Large intestine (tissue), 3 donors: Measurements from ENCODE around the gene MED26. TPM values are rescaled to one million over a fixed set of nuclear protein-coding genes. Genes with fewer than 3 reads are reported as not detected.
A peak's percentile ranks its signal among the peaks of the same experiment; 100 is the strongest.
"Not testable (repeated sequence)": the region's sequence is repeated elsewhere in the genome, so short reads cannot be mapped to it uniquely, and the experiment has no call there.

ENCODE experiments used
- DNase-seq, 2 donors: peaks; one replicate each; pipeline versions ENCODE4 v3.0.0 to v3.0.0-alpha.2; 2013
- H3K27ac ChIP-seq: one replicate; pipeline ENCODE4 v1.5.1; 2013; ENCODE audit warnings: low read length
- H3K27me3 ChIP-seq: 2 replicates; pipeline ENCODE4 v1.6.1; 2013; ENCODE audit warnings: low read length; ENCODE audit not compliant: control insufficient read depth, insufficient read depth
- H3K36me3 ChIP-seq: 2 replicates; pipeline ENCODE4 v1.6.1; 2013; ENCODE audit warnings: low read length; ENCODE audit not compliant: control insufficient read depth, insufficient read depth
- H3K4me1 ChIP-seq: one replicate; pipeline ENCODE4 v1.6.1; 2013; ENCODE audit warnings: low read length; ENCODE audit not compliant: control insufficient read depth, insufficient read depth
- H3K4me3 ChIP-seq: one replicate; pipeline ENCODE4 v1.5.1; 2013; ENCODE audit warnings: low read length
- H3K9me3 ChIP-seq: one replicate; pipeline ENCODE4 v1.6.1; 2013; ENCODE audit warnings: mild to moderate bottlenecking, low read depth, low read length, moderate library complexity; ENCODE audit not compliant: control insufficient read depth
- whole genome bisulfite sequencing: methylation state at CpG from one replicate; pipeline ENCODE4 v1.1.5; 2013; ENCODE audit warnings: low lambda C conversion rate; ENCODE audit not compliant: insufficient coverage; 5-methylcytosine and 5-hydroxymethylcytosine counted together
- polyA plus RNA-seq: library from polyadenylated mRNA; unstranded; fragments of 120-200 nt; gene quantifications from one replicate; pipeline ENCODE4 v1.2.1, GENCODE V29; 2013

The MED26 gene
- polyA plus RNA-seq, 1 donor, result 7.2 TPM

DNA sequence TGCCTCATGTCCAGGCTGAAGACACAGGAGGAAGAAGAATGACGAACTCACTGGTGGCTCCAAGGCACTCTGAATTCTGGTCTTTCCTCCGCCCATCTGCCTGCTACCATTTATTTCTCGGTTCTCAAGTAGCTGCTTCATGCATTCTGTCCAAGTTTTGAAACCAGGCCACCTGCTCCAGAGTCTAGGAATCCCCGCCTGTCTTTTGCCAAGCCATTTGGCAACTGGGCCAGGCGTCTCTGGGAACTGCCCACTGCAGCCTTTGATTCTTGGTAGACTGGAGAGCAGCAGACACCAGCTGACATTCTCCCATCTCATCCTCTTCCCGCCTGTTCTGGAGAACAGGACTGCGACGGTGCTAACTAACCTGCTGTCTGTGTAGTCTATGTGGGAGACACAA, 66.6 kb downstream of the MED26 start:
- peaks cover 50% of the 10 kb centered on the region for H3K36me3 ChIP-seq
- no peaks in the 10 kb centered on the region for H3K4me1 ChIP-seq
- no peak overlapping the region for H3K4me3 ChIP-seq
- no CpG with 5 or more reads among the region's 8 CpGs for WGBS
- no peak overlapping the region for H3K27ac ChIP-seq
- DNase-seq, result no peak
- H3K9me3 ChIP-seq, result no peaks in the 10 kb centered on the region
- H3K27me3 ChIP-seq, result no peaks in the 10 kb centered on the region

DNA sequence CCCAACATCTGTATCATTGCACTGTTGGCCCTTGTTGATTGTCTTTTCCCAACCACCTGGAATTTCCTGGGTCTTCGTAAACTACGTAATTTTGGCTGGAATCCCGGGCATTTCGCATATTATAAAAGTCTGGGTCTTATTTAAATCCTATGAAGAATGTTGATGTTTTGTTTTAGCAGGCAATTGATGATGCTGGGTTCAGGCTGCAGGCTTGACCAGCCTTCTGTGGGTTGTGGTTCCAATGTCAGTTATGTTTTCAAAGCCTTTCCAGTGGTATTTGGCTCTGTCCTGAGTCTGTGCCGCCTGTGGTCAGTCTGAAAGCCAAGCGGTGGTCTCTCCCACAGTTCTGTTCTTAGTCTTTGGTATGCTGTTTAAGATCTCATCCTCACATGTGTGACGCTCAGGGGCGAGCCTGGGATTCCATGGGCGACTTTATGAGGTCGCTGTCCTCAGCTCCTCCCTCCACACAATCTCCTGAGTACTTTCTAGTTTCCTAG, 68.2 kb downstream of the MED26 start:
- no peak overlapping the region for H3K27ac ChIP-seq
- WGBS, result 87% methylated on average over 3 of the region's 10 CpGs
- no peak for DNase-seq
- H3K36me3 ChIP-seq, result peaks cover 47% of the 10 kb centered on the region
- no peaks in the 10 kb centered on the region for H3K4me1 ChIP-seq
- H3K4me3 ChIP-seq, result no peak overlapping the region
- H3K9me3 ChIP-seq, result no peaks in the 10 kb centered on the region
- H3K27me3 ChIP-seq, result no peaks in the 10 kb centered on the region

DNA sequence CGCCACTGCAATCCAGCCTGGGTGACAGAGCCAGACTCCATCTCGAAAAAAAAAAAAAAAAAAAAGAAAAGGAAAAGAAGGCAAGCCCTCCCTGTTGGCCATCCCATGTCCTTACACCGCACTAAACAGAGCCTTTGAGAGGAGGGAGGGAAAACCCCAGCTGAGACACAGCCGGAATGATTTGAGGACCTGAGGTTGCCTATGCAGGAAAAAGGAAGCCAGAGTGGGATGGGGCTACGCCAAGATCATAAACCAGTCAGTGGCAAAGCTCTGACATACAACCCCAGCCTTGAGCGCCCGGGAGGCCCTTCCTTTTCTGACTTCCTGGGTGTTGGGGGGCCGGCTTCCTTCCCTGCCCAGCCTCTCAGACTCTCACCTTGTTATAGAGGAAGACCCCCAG, 73.2 kb downstream of the MED26 start:
- DNase-seq, result no peak
- H3K27me3 ChIP-seq, result no peaks in the 10 kb centered on the region
- H3K36me3 ChIP-seq, result peaks cover 51% of the 10 kb centered on the region
- no peaks in the 10 kb centered on the region for H3K9me3 ChIP-seq
- H3K27ac ChIP-seq, result no peak overlapping the region
- H3K4me3 ChIP-seq, result no peak overlapping the region
- no peaks in the 10 kb centered on the region for H3K4me1 ChIP-seq
- WGBS, result no CpG with 5 or more reads among the region's 8 CpGs

DNA sequence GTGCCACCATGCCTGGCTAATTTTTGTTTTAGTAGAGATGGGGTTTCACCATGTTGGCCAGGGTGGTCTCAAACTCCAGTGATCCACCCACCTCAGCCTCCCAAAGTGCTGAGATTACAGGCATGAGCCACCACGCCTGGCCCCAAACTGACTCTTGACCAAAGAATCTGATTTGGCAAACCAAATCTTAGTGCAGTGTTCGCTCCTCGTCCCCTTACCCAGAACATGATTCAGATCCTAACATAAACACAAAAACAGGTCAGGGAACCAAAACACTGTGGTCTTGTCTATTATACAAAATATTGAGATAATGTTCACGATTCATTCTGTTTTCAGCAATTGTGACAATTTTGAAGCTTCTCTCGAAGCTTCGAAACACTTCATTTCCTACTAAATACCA, 76.1 kb downstream of the MED26 start:
- not testable (repeated sequence) for H3K27ac ChIP-seq, H3K4me1 ChIP-seq, H3K4me3 ChIP-seq, DNase-seq, H3K9me3 ChIP-seq, H3K27me3 ChIP-seq
- peaks cover 41% of the 10 kb centered on the region for H3K36me3 ChIP-seq
- 100% methylated on average over 1 of the region's 6 CpGs for WGBS

DNA sequence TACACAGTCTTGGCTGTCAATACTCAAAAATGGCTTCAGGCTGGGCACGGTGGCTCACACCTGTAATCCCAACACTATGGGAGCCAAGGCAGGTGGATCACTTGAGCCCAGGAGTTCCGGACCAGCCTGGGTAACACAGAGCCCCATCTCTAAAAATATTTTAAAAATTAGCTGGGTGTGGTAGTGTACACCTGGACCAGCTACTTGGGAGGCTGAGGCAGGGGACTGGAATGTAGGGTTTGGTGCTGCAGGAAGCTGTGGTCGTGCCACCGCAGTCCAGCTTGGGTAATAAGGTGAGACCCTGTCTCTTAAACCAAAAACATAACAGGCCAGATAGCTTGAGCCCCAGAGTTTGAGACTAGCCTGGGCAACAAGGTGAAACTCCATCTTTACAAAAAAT, 79.0 kb downstream of the MED26 start:
- Histone ChIP-seq H3K27ac (no peak overlapping the region), H3K27me3 (no peaks in the 10 kb centered on the region), H3K36me3 (peaks cover 29% of the 10 kb centered on the region), H3K9me3 (no peaks in the 10 kb centered on the region), H3K4me1 (no peaks in the 10 kb centered on the region), H3K4me3 (no peak overlapping the region)
- no CpG with 5 or more reads among the region's 4 CpGs for WGBS
- no peak for DNase-seq

DNA sequence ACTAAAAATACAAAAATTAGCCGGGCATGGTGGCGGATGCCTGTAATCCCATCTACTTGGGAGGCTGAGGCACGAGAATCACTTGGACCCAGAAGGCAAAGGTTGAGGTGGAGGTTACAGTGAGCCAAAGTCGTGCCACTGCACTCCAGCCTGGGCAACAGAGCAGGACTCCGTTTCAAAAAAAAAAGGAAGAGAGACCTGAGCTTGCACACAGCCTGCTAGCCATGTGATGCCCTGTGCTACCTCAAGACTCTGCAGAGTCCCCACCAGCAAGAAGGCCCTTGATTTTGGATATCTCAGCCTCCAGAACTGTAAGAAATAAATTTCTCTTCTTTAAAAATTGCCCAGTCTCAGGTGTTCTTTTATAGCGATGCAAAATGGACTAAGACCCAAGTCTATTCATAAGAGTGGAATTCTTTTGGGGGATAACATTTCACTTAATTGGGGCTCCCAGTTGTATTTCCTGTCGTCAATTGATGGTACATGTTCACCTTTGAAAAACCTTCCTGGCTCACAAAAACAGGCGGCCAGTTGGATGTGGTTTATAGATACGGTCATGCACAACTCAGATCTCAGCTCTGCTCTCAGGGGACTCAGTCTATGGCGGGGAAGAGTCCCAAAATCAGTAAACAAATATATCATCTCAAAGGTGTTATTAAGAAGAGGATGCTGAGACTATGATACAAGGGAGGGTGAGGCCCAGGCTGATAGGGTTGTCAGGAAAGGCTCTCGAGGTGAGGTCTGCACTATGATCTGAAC, 83.4 kb downstream of the MED26 start:
- Histone ChIP-seq H3K36me3 (peaks cover 2% of the 10 kb centered on the region), H3K9me3 (no peaks in the 10 kb centered on the region), H3K27me3 (no peaks in the 10 kb centered on the region), H3K27ac (no peak overlapping the region), H3K4me1 (peaks cover 14% of the 10 kb centered on the region), H3K4me3 (no peak overlapping the region)
- no peak for DNase-seq
- WGBS, result no CpG with 5 or more reads among the region's 11 CpGs

DNA sequence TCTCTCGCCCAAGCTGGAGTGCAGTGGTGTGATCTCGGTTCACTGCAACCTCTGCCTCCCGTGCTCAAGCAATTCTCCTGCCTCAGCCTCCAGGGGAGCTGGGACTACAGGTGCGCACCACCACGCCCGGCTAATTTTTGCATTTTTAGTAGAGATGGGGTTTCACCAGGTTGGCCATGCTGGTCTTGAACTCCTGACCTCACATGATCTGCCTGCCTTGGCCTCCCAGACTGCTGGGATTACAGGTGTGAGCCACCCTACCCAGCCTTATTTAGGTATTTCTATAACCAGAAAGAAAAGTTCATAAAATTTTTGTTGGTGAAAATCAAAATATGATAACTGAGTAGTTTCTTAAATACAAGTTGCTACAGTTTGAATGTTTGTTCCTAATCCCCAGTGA, 84.3 kb downstream of the MED26 start:
- H3K27ac ChIP-seq, H3K9me3 ChIP-seq, H3K27me3 ChIP-seq, DNase-seq, H3K4me3 ChIP-seq, H3K36me3 ChIP-seq: not testable (repeated sequence)
- H3K4me1 ChIP-seq, result peaks cover 14% of the 10 kb centered on the region
- WGBS, result 100% methylated on average over 3 of the region's 6 CpGs

DNA sequence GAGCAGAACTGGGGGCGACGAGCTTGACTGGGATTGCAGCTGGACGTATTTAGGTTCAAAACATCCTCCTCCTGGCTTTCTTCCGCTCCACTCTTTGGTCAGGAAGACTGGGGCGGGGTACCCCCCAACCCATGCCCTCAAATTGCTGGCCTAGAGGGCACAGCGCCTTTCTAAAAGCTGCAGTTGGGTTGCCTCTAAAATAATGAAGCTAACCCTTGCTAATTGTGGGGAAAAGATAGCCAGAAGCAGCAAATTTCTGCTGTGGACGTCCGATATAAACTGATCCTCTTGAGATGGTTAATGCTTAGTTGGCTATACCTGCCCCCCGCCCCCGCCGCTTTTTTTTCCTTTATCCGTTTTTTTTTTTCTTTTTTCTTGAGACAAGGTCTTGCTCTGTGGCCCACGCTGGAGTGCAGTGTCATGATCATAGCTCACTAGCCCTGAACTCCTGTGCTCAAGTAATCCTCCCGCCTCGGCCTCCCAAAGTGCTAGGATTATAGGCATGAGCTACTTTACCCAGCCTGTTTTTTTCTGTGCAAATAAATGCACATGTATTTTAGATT, 85.0 kb downstream of the MED26 start:
- H3K27ac ChIP-seq, result peak overlapping the region; percentile 77
- H3K4me3 ChIP-seq, result peak overlapping the region; percentile 88
- no peaks in the 10 kb centered on the region for H3K27me3 ChIP-seq
- H3K36me3 ChIP-seq, result peaks cover 13% of the 10 kb centered on the region
- WGBS, result 0% methylated on average over 4 of the region's 15 CpGs
- H3K4me1 ChIP-seq, result peaks cover 14% of the 10 kb centered on the region
- DNase-seq, result no peak
- no peaks in the 10 kb centered on the region for H3K9me3 ChIP-seq

DNA sequence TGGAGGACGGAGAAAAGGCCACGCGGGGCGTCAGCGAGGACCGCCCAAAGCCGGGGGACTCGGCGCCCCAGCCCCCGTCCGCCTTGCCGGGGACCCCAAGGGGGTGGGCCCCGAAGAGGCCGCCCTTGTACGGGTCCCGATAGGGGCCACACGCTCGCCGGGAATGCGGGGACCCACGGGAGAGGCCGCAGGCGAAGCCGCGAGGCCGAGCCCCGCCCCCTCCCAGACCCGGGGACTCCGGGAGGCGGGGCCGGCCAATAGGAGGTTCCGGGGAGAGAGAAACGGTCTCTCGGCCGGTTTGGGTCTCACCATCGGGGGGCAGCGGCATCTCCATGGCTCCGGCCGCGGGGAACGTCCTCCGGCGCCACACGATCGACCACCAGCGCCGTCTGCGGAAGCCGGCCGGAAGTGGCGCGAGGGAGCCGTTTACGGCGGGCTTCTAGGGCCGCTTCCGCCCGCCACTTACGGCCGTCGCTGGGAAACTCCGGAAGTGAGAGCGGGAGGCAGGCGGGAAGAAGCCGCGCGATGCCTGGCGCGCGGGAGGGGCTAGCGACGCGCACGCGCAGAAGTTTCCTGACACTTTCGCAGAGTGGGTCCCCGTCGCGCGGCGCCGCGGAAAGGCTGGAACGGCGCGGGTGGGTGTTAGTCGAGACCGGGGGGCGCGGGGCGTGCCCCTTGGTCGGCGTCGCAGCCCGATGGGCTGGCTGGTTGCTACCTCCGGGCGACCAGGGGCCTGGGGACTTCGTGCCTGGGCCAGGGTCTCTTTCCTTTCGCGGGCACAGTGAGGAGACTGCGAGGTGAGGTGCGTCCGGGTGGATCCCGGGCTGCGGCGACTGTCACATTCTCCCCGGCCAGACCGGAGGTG, 85.7 kb downstream of the MED26 start, which contains the start of gene CHERP:
Gene CHERP (minus strand): TSS at position 393 of the 865 bp plus-strand sequence. CDS start 59 bp downstream, at position 334.
- no peaks in the 10 kb centered on the region for H3K27me3 ChIP-seq
- peaks cover 21% of the 10 kb centered on the region for H3K36me3 ChIP-seq
- peak within 1 kb of the TSS; percentile 86 for H3K27ac ChIP-seq
- peaks cover 14% of the 10 kb centered on the region for H3K4me1 ChIP-seq
- DNase-seq, result peak; percentile 95
- H3K9me3 ChIP-seq, result no peaks in the 10 kb centered on the region
- peak within 1 kb of the TSS; percentile 88 for H3K4me3 ChIP-seq
- WGBS, result no CpG with 5 or more reads among the region's 108 CpGs

DNA sequence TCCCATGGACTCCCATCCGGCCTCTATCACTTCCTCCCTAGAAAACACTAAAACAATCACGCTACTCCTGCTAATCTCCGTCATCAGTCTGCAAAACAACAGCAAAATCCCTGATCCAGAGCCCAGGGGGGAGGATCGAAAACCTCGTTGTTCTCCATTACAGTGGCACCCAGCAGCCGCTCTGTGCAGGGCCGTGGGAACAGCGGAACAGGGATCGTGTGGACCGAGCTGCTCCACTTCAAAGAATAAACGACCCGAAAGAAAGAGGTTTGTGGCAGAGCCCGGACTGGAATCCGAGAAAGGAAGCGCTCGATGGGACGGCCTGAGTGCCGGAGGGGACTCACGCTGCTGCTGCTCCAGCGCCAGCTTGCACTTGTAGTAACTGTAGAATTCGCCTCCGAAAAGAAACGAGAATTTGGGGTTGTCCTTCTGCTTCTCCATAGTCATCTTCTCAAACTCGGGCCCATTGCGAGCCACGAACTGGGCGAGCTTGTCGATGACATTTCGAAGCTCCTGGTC, 86.4 kb downstream of the MED26 start:
- Histone ChIP-seq H3K9me3 (no peaks in the 10 kb centered on the region), H3K36me3 (peaks cover 25% of the 10 kb centered on the region), H3K4me3 (peak overlapping the region; percentile 88), H3K27ac (peak overlapping the region; percentile 86), H3K4me1 (peaks cover 14% of the 10 kb centered on the region), H3K27me3 (no peaks in the 10 kb centered on the region)
- no peak for DNase-seq
- no CpG with 5 or more reads among the region's 29 CpGs for WGBS
